GM19099 (cell line): Measurements from ENCODE around the gene LMX1B.

Source experiments
- POLR2A ChIP-seq: IDR thresholded peaks from 3 replicates; pipeline ENCODE4 v1.6.1; 2011; ENCODE audit warnings: low read depth; ENCODE audit not compliant: insufficient read length; ENCODE audit errors: extremely low read depth

The LMX1B gene

DNA sequence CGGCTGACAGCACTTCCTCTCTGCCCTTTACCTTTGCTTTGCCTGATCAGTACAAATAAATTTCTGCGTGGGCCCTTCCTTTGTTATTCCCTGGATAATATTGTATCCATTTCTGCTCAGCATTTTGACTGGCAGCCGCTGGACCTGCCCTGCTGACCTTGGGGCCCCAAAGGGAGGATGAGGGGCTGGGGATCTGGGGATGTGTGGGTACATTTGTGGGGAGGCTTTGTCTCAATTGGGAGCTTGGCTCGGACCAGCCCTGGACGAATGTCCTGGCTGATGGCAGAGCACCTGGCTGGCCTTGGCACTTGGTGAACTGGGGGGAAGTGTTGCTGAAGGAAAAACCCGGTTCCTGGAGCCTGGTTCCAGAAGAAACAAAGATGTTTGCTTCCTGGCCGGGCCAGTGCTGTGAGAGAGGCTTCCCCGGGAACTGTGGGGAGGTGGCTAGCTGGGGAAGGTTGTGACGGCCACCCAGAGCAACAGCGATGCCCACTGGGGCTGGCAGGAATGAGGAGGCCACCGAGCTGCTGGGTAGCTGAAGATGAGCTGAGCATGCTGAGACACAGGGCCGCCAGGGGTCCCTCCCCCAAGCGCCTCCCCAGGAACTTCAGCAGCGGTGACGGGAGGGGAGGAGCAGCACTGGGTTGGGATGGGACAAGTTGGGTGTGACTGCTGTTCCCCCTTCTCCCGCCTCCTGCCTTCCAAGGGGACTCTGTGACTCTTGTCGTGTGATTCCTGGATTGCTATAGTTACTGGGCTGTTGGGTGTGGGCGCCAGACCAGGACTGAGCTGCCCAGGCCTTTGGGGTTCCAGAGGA is 8.4 kb downstream of the LMX1B start:
- TF ChIP-seq POLR2A = no peak

DNA sequence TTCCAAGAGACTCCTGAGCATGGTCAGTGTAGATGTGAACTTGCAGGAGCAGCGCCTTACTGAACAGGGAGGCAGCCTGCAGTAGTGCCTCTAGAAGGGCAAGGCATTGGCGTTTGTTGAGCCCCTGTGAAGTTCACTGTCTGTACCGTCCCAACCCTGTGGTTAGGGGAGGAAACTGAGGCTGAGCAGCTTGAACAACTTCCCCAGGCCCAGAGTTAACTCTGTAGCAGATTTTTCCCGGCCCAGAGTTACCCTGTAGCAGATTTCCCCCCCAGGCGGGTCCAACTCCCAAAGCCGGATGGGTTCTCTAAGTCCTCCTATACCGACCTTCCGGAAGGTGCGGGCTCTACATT is 9.6 kb downstream of the LMX1B start:
- no peak for TF ChIP-seq POLR2A

- TF ChIP-seq POLR2A = no peak
Measured at GRCh38 chr9:126623667-126624478, 10.1 kb downstream of the LMX1B start.

DNA sequence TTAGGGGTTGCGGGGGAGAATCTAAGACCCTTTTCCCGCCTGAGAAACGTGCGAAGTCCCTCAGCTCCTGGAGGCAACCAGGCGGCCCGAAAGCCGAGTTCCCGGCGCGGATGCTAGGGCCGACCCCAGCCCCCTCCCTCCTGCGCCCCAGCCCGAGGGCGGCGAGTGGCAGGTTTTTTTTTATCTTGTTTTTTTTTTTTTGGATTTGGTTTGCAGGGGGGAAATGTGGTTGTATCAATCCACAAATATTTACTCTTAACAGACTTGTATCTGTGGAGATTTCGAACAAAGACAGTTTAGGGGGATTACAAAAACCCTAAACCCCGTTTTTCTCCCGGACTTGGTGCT is 10.7 kb downstream of the LMX1B start:
- no peak for TF ChIP-seq POLR2A

DNA sequence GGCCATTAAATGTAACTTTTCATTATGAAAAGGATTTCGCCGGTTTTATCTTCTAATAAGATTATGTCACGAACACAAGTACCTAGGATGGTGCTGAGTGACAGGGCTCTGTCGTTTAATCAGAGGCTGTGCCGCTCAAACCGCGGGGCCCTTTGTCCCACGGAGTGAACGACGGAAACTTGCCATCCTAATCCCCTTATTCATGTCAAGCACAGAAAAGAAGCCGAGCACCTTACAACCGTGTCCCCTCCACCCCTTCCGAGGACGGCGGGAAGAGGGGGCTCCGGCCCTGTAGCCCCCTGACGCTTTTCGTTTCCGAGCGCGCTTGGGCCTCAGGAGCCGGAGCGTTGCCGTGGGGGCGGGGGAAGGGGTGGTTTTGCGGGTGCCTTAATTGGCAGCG is 11.2 kb downstream of the LMX1B start:
- no peak for TF ChIP-seq POLR2A

DNA sequence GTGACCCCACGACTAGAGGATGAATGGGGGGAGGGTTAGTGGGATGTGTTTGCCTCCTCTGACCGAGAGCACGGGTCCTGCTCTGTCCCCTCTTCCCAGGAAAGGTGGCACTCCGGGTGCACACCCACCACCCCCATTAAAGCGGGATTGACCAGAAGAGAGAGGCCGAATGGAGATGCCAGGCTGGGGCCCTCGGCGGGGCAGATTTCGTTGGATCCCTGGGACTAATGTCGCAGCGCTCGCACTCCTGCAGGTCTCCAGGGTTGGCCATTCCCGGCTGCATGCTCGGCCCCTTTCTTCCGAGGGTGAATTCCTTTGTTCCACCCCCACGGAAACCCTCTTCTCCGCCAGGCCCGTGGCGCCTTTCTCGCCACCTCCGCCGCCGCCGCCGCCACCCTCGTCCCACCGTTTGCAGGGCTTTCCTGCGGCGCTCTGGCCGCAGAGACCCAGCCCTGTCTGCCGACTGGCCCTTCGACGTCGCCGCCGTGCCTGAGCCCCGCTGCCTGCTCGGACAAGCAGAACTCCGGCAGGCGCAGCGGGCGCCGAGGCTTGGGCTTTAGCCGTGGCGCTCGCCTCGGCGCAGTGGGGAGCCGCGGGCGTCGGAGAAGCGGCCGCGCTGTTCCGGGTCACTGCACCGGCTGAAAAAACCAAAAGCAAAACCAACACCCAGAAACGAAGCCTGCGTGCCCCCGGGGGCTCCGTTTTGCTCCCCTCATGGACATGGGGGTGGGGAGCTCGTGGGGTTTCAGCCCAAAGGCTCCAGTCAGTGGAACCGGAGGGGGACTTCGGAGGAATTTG is 11.8 kb downstream of the LMX1B start:
- TF ChIP-seq POLR2A = no peak

DNA sequence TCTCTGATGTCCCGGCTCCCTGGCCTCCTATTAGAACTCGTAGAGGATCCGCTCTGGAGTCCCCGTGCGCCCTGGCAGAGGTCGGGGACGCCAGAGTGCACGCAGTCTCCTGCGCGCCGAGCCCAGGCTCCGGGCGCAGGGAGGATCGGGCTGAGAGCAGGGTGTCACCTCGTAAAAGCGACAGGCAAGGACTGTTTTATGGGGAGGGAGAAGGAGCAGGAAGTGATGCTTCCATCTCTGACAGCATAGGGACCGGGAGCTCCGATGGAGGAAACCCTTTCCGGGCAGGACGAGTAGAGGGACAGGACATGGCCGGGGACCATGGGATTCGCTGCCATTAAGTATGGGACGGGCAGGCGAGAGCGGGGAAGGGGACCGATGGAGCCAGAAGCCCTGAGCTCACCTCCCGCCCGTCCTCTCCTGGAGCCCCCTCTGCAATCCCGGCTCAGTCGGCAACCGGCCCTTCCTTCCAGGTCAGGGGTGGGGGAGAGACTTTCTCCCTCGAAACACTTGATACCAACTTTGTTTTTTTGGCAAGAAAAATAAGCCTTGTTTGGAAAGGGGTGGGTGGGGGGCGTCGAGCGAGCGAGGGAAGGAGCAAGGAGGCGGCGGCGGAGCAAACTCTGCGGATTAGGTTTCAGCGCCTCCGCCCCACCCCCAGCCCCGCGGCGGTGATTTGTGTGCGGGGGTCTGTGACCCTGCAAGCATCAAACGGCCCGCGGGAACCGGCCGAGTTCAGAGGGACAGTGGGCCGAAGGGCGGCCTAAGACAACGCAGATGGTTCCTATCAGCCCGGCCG is 12.6 kb downstream of the LMX1B start:
- no peak for TF ChIP-seq POLR2A

DNA sequence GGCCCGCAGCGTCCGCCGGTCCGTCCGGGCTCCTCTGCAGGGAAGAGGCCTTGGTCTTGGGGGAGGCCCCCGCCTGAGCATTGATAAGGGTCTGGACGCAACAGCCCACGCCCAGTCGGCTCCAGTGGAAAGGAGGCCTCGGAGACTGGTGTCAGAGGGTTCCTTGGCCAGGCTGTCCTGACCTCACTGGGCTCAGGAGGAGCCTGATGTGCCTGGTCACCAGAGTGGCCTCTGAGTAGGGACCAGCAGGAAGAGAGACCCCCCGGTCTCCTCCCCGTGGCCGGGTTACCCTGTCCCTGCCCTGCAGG is 13.2 kb downstream of the LMX1B start:
- no peak for TF ChIP-seq POLR2A

- no peak for TF ChIP-seq POLR2A
Measured at GRCh38 chr9:126628146-126628545, 14.4 kb downstream of the LMX1B start.

- TF ChIP-seq POLR2A = no peak
Measured at GRCh38 chr9:126628969-126629674, 15.4 kb downstream of the LMX1B start.

DNA sequence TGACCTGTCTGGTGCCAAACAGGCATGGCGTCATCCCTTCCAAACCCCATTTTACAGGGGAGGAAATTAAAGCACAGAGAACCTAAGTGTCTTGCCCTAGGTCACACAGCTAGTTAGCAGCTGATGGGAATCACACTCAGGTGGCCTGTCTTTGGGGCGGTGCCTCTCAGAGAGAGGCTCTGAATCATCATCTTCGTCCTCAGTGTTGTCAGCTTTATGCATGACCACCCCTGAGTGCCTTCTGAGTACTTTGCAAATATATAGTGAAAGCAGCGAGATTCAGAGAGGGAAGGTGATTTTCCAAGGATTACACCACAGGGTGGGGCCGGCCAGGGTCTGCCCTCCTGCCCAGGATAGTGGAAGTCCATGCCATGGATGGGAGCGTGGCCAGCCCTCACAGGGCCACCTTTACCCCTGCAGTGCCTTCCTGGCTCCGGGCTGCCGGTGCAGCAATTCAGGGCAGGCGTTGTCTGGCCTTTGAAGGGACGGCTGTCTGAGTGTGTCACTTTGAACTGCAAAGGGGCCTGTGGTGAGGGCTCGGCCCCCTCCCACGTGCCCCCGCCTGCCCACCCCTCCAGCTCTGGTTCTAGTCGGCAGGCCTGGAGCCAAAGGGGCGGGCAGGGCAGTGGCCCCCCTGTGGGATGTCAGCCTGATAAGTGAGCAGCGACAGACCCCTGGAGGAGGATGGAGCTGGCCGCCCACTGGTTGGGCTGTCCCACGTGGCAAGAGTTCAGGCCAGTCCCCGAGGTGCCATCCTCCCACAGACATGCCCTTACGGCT is 16.9 kb downstream of the LMX1B start:
- TF ChIP-seq POLR2A = no peak

DNA sequence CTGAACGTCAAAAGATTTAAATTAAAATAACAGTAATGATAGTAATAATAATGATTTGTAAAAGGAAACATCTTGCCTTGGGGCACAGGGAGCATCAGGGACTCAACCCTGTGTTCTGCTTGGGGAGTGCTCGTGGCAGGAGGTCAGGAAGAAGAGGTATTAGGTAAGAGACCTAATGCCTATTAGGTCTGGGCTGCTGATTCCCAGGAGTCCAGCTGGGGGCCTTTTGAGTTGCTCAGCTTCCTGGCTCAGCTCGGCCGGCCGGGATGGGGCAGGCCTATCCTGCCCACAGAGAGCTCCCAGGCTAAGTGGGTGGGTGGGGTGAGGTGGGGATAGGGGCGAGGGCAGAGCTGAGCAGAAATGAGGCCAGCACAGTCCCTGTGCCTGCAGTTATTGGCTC is 17.5 kb downstream of the LMX1B start:
- no peak for TF ChIP-seq POLR2A

GRCh38 chr9:126633881-126634558 is 20.3 kb downstream of the LMX1B start:
- TF ChIP-seq POLR2A = no peak
